Smooth muscle cell (in vitro differentiated cells): ENCODE results near the gene SLC25A33. TPM values are rescaled to one million over a fixed set of nuclear protein-coding genes. Genes with fewer than 3 reads are reported as not detected.
A peak's percentile ranks its signal among the peaks of the same experiment; 100 is the strongest.

Experiments used
- DNase-seq: peaks from one replicate; lab custom pipeline; 2025; ENCODE audit not compliant: unreplicated experiment; lab: John Stamatoyannopoulos, UW
- H2AFZ ChIP-seq: fragments of 200-600 bp; sonication (generic); 2 replicates; pipeline ENCODE4 v1.6.0; 2016; ENCODE audit warnings: antibody characterized with exemption, low read depth, mild to moderate bottlenecking
- H3F3A ChIP-seq: fragments of 200-600 bp; sonication (generic); 2 replicates; pipeline ENCODE4 v1.6.0; 2017; ENCODE audit warnings: antibody characterized with exemption, low read depth
- H3K27ac ChIP-seq: fragments of 200-600 bp; sonication (generic); 2 replicates; pipeline ENCODE4 v1.5.1; 2016; ENCODE audit warnings: low read depth, mild to moderate bottlenecking
- H3K27me3 ChIP-seq: fragments of 200-600 bp; sonication (generic); 2 replicates; pipeline ENCODE4 v1.6.1; 2016; ENCODE audit warnings: low read depth, mild to moderate bottlenecking
- H3K36me3 ChIP-seq: fragments of 200-600 bp; sonication (generic); 2 replicates; pipeline ENCODE4 v1.5.1; 2016; ENCODE audit warnings: low read depth
- H3K4me1 ChIP-seq: fragments of 200-600 bp; sonication (generic); 2 replicates; pipeline ENCODE4 v1.5.1; 2016; ENCODE audit warnings: low read depth
- H3K4me2 ChIP-seq: fragments of 200-600 bp; sonication (generic); 2 replicates; pipeline ENCODE4 v1.6.0; 2016; ENCODE audit warnings: mild to moderate bottlenecking
- H3K4me3 ChIP-seq: fragments of 200-600 bp; sonication (generic); 2 replicates; pipeline ENCODE4 v1.5.1; 2016; ENCODE audit warnings: mild to moderate bottlenecking
- H3K79me2 ChIP-seq: fragments of 200-600 bp; sonication (generic); 2 replicates; pipeline ENCODE4 v1.6.0; 2016; ENCODE audit warnings: low read depth, mild to moderate bottlenecking
- H3K9ac ChIP-seq: fragments of 200-600 bp; sonication (generic); 2 replicates; pipeline ENCODE4 v1.6.0; 2016; ENCODE audit warnings: low read depth
- H3K9me3 ChIP-seq: fragments of 200-600 bp; sonication (generic); replicated peaks from 2 replicates; pipeline ENCODE4 v1.5.1; 2016; ENCODE audit warnings: low read depth
- H4K20me1 ChIP-seq: fragments of 200-600 bp; sonication (generic); 2 replicates; pipeline ENCODE4 v1.6.0; 2016; ENCODE audit warnings: low read depth
- WGBS: methylation state at CpG from one replicate; pipeline ENCODE4 v1.1.7; 2016; ENCODE audit warnings: low lambda C conversion rate; 5-methylcytosine and 5-hydroxymethylcytosine counted together
- polyA plus RNA-seq: library from polyadenylated mRNA; unstranded; fragments of >200 nt; fragmentation: Nextera tagmentation; extraction: Ambion mirVana; gene quantifications from 2 replicates; pipeline ENCODE4 v1.2.1, GENCODE V29; 2016
- total RNA-seq: library from RNA; depleted of rRNA; stranded (reverse); fragments of >200 nt; gene quantifications from 2 replicates; pipeline ENCODE4 v1.2.3, GENCODE V29; 2014
- TF ChIP-seq, protein P1 (sequence below): fragments of 200-600 bp; sonication (generic); IDR thresholded peaks from 2 replicates; pipeline ENCODE4 v1.5.1; 2017; ENCODE audit warnings: borderline replicate concordance, mild to moderate bottlenecking, antibody characterized with exemption; ENCODE audit not compliant: insufficient read depth, poor library complexity, severe bottlenecking

SLC25A33 gene
- total and polyA plus RNA-seq, 2 experiments from 2014 or later = 5.4 to 5.5 TPM

DNA sequence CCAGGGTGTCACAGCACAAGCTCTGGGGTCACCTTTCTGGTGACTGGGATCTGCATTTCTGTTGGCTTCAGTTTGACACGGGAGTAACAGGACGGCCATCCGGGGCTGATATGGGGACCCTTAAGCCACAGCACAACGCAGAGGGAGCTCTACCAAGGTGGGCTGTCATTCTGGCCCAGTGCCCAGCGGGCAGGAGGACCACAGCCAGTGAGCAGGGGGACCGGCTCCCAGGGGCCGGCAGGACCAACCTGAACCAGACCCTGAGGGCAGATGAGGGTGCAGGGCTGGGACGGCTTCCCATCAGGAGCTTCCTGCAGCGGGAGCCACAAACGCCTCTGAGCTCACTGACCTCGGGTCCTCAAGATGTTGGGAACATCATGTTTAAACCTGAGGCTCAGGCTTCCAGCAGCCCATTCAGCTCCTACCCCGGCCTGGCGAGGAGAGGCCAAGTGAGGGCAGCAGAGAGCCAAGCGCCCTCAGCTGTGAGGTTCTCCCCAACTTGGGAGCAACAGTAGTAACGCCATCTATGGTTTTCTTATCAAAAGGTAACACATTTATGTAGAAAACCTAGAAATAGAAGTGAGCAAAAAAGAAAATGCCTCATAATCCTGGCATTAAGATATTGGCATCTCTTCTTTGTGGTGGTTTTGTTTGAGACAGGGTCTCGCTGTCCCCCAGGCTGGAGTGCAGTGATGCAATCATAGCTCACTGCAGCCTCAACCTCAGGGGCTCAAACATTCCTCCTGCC, 76.2 kb downstream of the SLC25A33 start:
- DNase-seq = no peak
- WGBS = 68% methylated on average over 16 of the region's 16 CpGs
- no peaks in the 10 kb centered on the region for H4K20me1 ChIP-seq

DNA sequence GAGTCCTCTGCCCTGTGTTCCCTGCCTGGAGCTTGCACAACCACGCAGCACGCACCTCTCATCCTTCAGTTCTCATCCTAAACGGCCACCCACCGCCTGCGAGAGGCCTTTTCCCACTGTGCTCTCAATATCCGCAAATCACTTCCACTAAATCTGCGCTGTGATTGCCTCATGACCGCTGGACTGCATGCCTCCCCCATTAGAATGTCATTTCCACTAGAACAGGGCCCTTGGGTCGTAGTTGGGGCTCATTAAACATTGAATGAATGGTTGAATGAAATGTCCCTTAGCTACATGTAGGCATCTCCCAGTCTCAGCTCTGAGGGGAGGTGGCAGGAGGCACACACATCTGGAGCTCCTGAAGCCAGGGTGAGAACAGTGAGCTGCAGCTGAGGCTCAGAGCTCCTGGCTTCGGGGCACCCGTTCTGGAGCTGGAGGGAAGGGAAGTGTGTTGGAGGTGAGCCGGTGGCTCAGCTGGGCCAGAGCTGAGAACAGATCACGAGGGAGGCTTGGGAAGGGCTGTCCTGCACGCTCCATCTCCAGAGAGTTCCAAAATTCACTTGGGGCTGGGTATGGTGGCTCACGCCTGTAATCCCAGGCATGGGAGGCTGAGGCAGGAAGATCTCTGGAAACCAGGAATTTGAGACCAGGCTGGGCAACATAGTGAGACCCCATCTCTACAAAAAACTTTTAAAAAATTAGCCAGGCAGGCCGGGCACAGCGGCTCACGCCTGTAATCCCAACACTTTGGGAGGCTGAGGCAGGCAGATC, 79.8 kb downstream of the SLC25A33 start:
- Histone ChIP-seq H3F3A (no peaks in the 10 kb centered on the region), H4K20me1 (no peaks in the 10 kb centered on the region), H3K9me3 (no peaks in the 10 kb centered on the region), H3K4me1 (no peaks in the 10 kb centered on the region), H3K27ac (no peak overlapping the region), H3K79me2 (no peaks in the 10 kb centered on the region), H3K4me3 (no peak overlapping the region), H3K27me3 (peaks cover 6% of the 10 kb centered on the region), H3K36me3 (no peaks in the 10 kb centered on the region), H3K4me2 (no peak overlapping the region), H3K9ac (no peak overlapping the region), H2AFZ (no peak overlapping the region)
- 93% methylated on average over 18 of the region's 18 CpGs for WGBS
- TF ChIP-seq, protein P1, sequence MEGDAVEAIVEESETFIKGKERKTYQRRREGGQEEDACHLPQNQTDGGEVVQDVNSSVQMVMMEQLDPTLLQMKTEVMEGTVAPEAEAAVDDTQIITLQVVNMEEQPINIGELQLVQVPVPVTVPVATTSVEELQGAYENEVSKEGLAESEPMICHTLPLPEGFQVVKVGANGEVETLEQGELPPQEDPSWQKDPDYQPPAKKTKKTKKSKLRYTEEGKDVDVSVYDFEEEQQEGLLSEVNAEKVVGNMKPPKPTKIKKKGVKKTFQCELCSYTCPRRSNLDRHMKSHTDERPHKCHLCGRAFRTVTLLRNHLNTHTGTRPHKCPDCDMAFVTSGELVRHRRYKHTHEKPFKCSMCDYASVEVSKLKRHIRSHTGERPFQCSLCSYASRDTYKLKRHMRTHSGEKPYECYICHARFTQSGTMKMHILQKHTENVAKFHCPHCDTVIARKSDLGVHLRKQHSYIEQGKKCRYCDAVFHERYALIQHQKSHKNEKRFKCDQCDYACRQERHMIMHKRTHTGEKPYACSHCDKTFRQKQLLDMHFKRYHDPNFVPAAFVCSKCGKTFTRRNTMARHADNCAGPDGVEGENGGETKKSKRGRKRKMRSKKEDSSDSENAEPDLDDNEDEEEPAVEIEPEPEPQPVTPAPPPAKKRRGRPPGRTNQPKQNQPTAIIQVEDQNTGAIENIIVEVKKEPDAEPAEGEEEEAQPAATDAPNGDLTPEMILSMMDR = no peak
- no peak for DNase-seq

More for the DNA sequence above, 76.2 kb downstream of the SLC25A33 start:
- no peaks in the 10 kb centered on the region for H3F3A ChIP-seq
- no peaks in the 10 kb centered on the region for H3K79me2 ChIP-seq
- no peak overlapping the region for H2AFZ ChIP-seq
- no peak overlapping the region for H3K27ac ChIP-seq
- no peak overlapping the region for H3K4me3 ChIP-seq
- no peak overlapping the region for H3K4me2 ChIP-seq
- H3K9ac ChIP-seq = no peak overlapping the region
- no peaks in the 10 kb centered on the region for H3K9me3 ChIP-seq
- H3K27me3 ChIP-seq = peaks cover 6% of the 10 kb centered on the region
- no peaks in the 10 kb centered on the region for H3K36me3 ChIP-seq
- TF ChIP-seq, protein P1 = peak; percentile 39
- H3K4me1 ChIP-seq = no peaks in the 10 kb centered on the region

DNA sequence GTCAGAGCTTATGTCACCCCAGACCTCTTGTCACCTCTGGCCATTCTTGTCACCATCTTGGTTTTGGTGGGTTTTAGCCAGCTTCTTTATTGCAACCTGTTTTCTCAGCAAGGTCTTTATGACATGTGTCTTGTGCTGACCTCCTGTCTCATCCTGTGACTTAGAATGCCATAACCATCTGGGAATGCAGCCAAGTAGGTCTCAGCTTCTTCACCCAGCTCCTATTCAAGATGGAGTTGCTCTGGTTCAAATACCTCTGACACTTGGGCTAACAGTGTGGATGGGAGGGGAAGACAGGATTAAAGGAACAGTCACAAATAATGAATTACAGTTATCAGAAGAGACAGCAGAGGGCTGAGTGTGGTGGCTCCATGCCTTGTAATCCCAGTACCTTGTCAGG, 81.8 kb downstream of the SLC25A33 start:
- H3F3A ChIP-seq = no peaks in the 10 kb centered on the region

More for the DNA sequence above, 81.8 kb downstream of the SLC25A33 start:
- Histone ChIP-seq H3K27me3 (peaks cover 6% of the 10 kb centered on the region), H3K9me3 (no peaks in the 10 kb centered on the region), H3K4me1 (no peaks in the 10 kb centered on the region), H3K4me3 (no peak overlapping the region), H3K79me2 (no peaks in the 10 kb centered on the region), H3K9ac (no peak overlapping the region), H2AFZ (no peak overlapping the region), H3K27ac (no peak overlapping the region), H4K20me1 (no peaks in the 10 kb centered on the region), H3K36me3 (no peaks in the 10 kb centered on the region), H3K4me2 (no peak overlapping the region)
- DNase-seq = no peak
- TF ChIP-seq, protein P1 = no peak
